ENCODE data around the gene DGKB. TPM values are rescaled to one million over a fixed set of nuclear protein-coding genes. Genes with fewer than 3 reads are reported as not detected.

DGKB gene
- total RNA-seq, 1 experiment from 2014 or later, result 0.48 TPM

DNA sequence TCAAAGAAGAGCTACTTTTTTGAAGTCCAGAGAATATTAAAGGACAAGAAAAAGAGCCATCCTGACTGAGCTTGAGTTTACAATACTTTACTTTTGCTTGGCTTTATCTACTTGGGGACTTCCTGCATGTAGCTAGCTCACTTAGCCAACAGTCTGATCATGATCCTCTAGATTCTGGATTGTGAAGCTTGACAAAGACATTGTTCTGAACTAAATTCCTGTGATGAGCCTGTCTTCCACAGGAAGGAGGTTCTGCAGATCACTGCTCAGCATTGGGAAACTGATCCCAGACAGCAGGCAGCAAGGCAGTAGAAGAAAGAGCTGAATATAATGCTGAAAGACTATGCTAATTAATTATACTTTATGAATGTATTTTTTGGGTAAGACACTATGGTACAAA lies 296.4 kb downstream of the DGKB start:
- no peak for TF ChIP-seq EZH2 (IDR thresholded peaks at IDR 0.05; ENCODE audit: low read depth)
- TF ChIP-seq, protein P1, sequence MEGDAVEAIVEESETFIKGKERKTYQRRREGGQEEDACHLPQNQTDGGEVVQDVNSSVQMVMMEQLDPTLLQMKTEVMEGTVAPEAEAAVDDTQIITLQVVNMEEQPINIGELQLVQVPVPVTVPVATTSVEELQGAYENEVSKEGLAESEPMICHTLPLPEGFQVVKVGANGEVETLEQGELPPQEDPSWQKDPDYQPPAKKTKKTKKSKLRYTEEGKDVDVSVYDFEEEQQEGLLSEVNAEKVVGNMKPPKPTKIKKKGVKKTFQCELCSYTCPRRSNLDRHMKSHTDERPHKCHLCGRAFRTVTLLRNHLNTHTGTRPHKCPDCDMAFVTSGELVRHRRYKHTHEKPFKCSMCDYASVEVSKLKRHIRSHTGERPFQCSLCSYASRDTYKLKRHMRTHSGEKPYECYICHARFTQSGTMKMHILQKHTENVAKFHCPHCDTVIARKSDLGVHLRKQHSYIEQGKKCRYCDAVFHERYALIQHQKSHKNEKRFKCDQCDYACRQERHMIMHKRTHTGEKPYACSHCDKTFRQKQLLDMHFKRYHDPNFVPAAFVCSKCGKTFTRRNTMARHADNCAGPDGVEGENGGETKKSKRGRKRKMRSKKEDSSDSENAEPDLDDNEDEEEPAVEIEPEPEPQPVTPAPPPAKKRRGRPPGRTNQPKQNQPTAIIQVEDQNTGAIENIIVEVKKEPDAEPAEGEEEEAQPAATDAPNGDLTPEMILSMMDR (conservative IDR thresholded peaks at IDR 0.05), result no peak
- no TSS peak for BruUV-seq (replicated peaks)
- Histone ChIP-seq H3K9me3 (ENCODE audit: insufficient read depth, low read depth) (no peaks in the 10 kb centered on the region), H3K79me2 (ENCODE audit: low read depth) (no peaks in the 10 kb centered on the region), H3K36me3 (ENCODE audit: low read depth) (no peaks in the 10 kb centered on the region), H3K27ac (no peak overlapping the region), H2AFZ (no peak overlapping the region), H3F3A (ENCODE audit: insufficient read depth, low read depth) (no peaks in the 10 kb centered on the region), H3K4me1 (replicated peaks; ENCODE audit: insufficient read depth) (no peaks in the 10 kb centered on the region), H3K4me3 (no peak overlapping the region), H4K20me1 (ENCODE audit: insufficient read depth) (no peaks in the 10 kb centered on the region; the same call in 1 of the 2 replicates), H3K9me2 (ENCODE audit: insufficient read depth) (0 out of 2 replicates have a peak, but pooled peaks cover 5% of the 10 kb centered on the region), H3K4me2 (no peak overlapping the region), H3K27me3 (ENCODE audit: insufficient read depth, low read depth) (no peaks in the 10 kb centered on the region)
- ChIA-PET CTCF (no interaction called here), POLR2A (ENCODE audit: unreplicated experiment) (no interaction called here)
- intact Hi-C loops (cut with micrococcal nuclease; ENCODE audit: unreplicated experiment), result loop anchor here (10.0 kb wide), 1 partner anchor 51 kb away; no protein-coding TSS in a partner anchor
- DNase-seq, result no peak

DNA sequence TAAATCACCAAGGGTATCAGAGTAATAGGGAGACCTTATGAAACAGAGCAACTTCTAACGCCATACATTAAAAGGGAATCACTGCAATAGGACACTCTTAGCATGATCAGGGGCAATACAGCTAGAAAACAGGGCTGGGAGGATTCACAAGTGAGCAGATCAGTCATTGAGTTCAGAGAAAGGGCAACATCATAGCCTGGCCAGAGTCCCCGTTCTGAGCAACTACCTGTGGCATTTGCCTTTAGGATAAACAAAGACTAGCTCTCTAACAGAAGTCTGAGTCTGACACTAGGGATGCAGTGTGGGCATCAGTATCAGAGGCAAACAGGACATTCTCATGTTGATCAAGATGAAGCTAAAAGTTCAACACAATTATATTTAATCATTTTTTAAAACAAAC lies 297.9 kb downstream of the DGKB start:
- H3K9me3 ChIP-seq (ENCODE audit: insufficient read depth, low read depth), result no peaks in the 10 kb centered on the region
- no peaks in the 10 kb centered on the region; the same call in 1 of the 2 replicates for H4K20me1 ChIP-seq (ENCODE audit: insufficient read depth)
- H3K27ac ChIP-seq, result no peak overlapping the region
- no peaks in the 10 kb centered on the region for H3K27me3 ChIP-seq (ENCODE audit: insufficient read depth, low read depth)
- BruUV-seq (replicated peaks), result no TSS peak
- no peaks in the 10 kb centered on the region for H3K79me2 ChIP-seq (ENCODE audit: low read depth)
- H3K36me3 ChIP-seq (ENCODE audit: low read depth), result no peaks in the 10 kb centered on the region
- no peak overlapping the region for H3K4me2 ChIP-seq
- no peak overlapping the region for H3K4me3 ChIP-seq
- H3K4me1 ChIP-seq (replicated peaks; ENCODE audit: insufficient read depth), result no peaks in the 10 kb centered on the region
- H2AFZ ChIP-seq, result no peak overlapping the region
- CTCF ChIA-PET, result no interaction called here
- intact Hi-C loops (cut with micrococcal nuclease; ENCODE audit: unreplicated experiment), result loop anchor here (10.0 kb wide), 1 partner anchor 50 kb away; no protein-coding TSS in a partner anchor
- POLR2A ChIA-PET (ENCODE audit: unreplicated experiment), result no interaction called here
- no peak for DNase-seq
- no peaks in the 10 kb centered on the region for H3F3A ChIP-seq (ENCODE audit: insufficient read depth, low read depth)
- 0 out of 2 replicates have a peak, but pooled peaks cover 5% of the 10 kb centered on the region for H3K9me2 ChIP-seq (ENCODE audit: insufficient read depth)
- no peak for TF ChIP-seq EZH2 (IDR thresholded peaks at IDR 0.05; ENCODE audit: low read depth)
- TF ChIP-seq, protein P1 (conservative IDR thresholded peaks at IDR 0.05), result no peak

DNA sequence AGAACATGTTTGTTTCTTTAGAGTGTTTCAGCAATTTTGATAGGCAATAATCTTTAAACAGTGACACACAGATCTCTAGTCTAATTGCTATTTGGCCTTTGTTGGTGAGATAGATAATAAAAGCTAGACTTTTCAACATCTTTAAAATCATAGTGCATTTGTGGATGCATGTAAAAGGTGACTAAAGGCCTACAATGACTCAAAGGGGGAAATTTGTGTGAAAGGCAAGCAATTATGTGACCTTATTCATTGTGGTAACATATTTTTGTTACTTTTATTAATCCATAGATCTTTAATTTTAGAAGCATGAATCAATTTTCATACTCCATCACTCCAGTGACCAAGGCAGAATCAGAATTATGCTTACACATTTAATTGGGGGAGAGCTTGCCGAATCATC lies 299.7 kb downstream of the DGKB start:
- Histone ChIP-seq H3K4me3 (no peak overlapping the region), H3K4me1 (replicated peaks; ENCODE audit: insufficient read depth) (no peaks in the 10 kb centered on the region), H3K79me2 (ENCODE audit: low read depth) (no peaks in the 10 kb centered on the region), H3F3A (ENCODE audit: insufficient read depth, low read depth) (no peaks in the 10 kb centered on the region), H3K9me3 (ENCODE audit: insufficient read depth, low read depth) (no peaks in the 10 kb centered on the region), H3K9me2 (ENCODE audit: insufficient read depth) (no peaks in the 10 kb centered on the region), H3K36me3 (ENCODE audit: low read depth) (no peaks in the 10 kb centered on the region), H4K20me1 (ENCODE audit: insufficient read depth) (no peaks in the 10 kb centered on the region; the same call in 1 of the 2 replicates), H3K27me3 (ENCODE audit: insufficient read depth, low read depth) (no peaks in the 10 kb centered on the region), H3K4me2 (no peak overlapping the region), H3K27ac (no peak overlapping the region), H2AFZ (no peak overlapping the region)
- CTCF ChIA-PET, result no interaction called here
- intact Hi-C loops (cut with micrococcal nuclease; ENCODE audit: unreplicated experiment), result loop anchor here (10.0 kb wide), 1 partner anchor 48 kb away; no protein-coding TSS in a partner anchor
- DNase-seq, result no peak
- POLR2A ChIA-PET (ENCODE audit: unreplicated experiment), result no interaction called here
- TF ChIP-seq, protein P1 (conservative IDR thresholded peaks at IDR 0.05), result no peak
- TF ChIP-seq EZH2 (IDR thresholded peaks at IDR 0.05; ENCODE audit: low read depth), result no peak
- BruUV-seq (replicated peaks), result no TSS peak

Measured in PC-9 (cell line).